Fibroblast of lung (primary cell): Measurements from ENCODE around the gene PCSK5.

ENCODE experiments used
- CTCF ChIP-seq, 2 donors: IDR thresholded peaks in 1 of 2; conservative IDR thresholded peaks in 1 of 2; 1 replicate in 1 of 2; 2 replicates in 1 of 2; pipeline ENCODE4 v1.5.1; 2011 to 2012; ENCODE audit warnings: low read length in 2 of 2, control low read depth in 1 of 2, inconsistent platforms in 1 of 2, low read depth in 1 of 2, mild to moderate bottlenecking in 1 of 2
- EZH2 ChIP-seq: IDR thresholded peaks from 2 replicates; pipeline ENCODE4 v1.5.1; 2012; ENCODE audit warnings: low read length, control low read depth, mild to moderate bottlenecking; ENCODE audit errors: missing control alignments

GRCh38 chr9:76302543-76302942 lies 412.1 kb downstream of the PCSK5 start:
- no peak for TF ChIP-seq CTCF (conservative IDR thresholded peaks at IDR 0.05 in 1 of 2, IDR thresholded peaks at IDR 0.05 in 1 of 2; ENCODE audit: low read depth in 1 of 2, low read length in 2 of 2)
- no peak for TF ChIP-seq EZH2
